ENCODE results near the gene ISX.

The ISX gene

DNA sequence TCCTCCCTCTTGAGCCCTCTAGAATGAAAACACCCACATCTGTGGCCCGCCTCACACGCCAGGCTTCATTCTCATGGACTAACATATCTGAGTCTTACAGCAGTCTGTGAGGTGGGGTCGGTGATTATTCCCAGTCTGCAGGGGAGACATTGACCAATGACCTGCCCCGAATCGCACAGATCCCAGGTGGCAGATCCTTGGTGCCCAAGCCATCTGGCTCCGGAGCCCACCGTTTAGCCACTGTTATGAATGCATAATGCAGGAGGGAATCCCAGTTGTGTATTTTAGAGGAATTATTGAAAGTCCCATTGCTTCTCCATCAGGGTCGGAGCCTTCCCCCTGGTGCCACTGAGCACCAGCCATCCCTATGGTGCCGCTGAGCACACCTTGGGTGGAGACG, 47.4 kb downstream of the ISX start:
- DNase-seq (ENCODE audit: low read depth): no peak

DNA sequence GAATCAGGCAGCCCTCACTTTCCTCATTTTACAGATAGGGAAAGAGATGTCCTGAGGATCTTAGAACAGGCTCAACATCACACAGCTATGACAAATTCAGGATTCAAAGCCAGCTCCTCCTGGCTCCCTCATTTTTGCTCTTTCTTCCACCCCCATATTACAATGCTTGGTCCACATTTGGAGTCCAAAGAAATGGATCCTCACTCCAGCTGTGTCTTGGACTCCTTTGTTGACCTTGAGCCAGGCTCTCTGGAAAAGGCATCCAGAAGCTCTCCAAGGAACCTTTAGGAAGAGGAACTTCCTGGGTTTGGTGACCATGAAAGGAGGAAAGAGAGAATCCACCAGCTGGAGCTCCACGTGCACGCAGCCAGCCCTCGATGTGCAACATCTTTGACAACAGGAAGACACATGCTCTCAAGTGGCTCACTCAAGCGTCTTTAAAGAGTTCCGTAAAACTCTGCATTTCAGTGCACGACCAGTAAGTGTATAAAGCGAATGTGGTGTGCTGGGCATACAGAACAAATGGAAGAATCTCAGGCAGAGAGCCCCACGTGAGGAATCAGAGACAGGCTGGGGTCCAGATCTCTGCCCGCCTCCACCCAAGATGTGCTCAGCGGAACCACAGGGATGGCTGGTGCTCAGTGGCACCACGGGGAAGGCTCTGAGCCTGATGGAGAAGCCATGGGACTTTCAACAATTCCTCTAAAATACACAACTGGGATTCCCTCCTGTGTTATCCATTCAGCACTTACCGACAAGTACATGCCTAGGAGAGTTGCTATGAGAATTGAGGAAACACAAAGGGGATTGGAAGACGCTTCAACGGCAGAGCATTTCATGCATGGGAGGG, 48.4 kb downstream of the ISX start:
- DNase-seq (ENCODE audit: low read depth): no peak

DNA sequence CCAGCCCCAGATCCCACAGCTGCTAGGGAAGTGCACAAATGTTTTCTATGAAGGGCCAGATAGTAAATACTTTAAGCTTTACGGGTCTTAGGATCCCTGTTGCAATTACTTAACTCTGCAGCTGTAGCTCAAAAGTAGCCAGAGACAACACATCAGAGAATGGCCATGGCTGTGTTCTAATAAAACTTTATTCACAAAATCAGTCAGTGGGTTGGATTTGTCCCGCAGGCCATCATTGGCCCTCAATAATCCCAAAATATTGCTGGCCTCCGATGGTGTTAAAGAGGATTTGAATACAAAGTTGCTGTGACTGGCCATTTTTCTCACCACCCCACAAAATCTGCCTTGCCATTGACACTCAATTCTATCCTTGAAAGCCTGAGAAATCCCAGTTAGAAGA, 49.6 kb downstream of the ISX start:
- DNase-seq (ENCODE audit: low read depth): no peak

DNA sequence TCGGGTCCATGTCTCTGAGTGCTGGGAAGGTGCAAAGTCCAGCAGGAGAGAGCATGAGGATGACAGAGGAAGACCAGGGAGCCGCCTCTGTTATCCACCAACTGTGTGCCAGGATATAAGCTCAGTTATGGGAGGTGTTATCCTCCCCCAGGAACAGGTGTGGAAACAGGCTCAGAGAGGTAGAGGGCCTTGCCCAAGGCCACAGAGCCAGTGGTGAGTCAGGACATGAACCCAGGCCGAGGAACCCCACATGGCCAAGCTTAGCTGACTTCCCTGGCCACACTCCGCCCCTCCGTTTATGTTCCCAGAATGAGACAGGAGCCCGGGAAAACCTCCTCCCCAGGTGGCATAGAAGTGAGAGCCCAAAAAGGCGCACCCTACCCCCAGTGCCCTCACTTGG, 50.3 kb downstream of the ISX start:
- no peak for DNase-seq (ENCODE audit: low read depth)

DNA sequence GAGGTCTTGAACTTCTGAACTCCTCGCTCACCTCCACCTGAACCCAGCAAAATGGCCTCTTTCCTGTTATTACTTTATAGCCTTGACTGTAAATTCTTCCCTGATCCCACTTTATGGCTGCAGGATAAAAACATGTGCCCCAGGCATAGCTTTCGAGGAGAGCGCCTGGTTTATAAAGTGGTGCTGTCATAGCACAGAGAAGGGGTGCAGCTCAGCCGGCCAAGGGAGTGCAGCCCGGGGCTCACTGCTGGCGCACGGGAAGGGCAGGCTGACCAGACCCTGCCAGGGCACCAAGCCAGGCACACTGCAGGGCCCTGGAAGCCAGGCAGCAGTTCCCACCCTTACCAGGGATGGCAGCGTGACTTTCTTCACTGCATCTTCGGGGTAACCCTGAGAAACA, 50.9 kb downstream of the ISX start:
- DNase-seq (ENCODE audit: low read depth): no peak

DNA sequence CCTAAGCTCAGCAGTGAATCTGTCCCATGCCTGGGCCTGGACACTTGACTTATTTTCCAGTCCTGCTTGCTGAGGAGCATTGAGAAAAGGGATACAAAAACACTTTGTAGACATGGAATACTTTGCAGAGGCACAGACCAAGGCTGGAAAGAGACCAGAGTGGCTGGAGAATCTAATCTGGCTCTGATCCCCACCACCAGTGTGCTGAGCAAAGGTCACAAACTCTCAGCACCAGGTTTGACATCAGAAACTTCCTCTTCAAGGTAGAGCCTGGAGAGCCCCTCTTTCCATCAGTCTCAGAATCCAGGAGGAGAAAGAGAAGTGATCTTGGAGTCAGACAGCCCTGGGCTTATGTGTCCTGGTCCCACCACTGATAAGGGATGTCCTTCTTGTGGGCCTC, 53.5 kb downstream of the ISX start:
- no peak for DNase-seq (ENCODE audit: low read depth)

DNA sequence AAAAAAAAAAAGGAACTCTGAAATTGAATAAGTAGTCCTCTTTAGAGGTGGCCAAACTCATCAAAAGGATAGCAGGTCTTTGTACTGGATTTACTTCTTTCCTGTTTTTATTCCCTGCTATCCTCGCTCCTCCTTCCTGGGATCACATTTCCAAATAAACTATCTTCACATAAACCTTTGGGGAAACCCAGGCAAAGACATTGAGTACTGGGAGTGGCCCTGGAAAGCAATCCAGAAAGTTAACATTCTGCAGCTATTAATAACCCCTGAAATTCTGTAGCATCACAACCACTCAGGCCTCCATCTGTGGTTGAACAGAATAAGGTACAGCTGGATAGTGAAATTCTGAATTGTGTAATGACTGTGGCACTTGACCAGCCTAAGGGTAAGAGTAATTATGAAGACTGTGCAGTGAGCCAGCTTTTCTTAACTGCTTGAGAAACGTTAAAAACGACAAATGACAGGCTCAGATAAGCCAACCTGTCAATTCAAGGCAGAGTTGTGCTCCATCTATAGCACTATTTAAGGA, 58.8 kb downstream of the ISX start:
- no peak for DNase-seq (ENCODE audit: low read depth)

DNA sequence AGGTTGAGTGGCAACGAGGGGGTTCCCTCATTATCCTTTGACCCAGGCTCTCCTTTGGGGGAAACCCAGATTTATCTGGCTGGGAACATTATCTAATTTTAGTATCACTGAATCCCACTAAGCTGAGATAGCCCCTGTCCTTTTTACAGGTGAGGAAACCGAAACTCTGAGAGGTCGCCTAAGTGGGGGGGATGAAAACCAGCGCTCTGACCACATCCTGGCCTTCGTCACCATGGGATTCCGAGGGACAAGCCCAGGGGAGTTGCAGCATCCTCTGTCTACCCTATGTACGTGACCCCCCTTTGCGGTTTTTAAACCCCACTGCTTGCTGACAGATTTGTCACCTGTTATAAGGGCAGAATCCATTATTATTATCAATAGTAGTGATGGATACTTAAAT, 61.0 kb downstream of the ISX start:
- DNase-seq (ENCODE audit: low read depth): no peak

DNA sequence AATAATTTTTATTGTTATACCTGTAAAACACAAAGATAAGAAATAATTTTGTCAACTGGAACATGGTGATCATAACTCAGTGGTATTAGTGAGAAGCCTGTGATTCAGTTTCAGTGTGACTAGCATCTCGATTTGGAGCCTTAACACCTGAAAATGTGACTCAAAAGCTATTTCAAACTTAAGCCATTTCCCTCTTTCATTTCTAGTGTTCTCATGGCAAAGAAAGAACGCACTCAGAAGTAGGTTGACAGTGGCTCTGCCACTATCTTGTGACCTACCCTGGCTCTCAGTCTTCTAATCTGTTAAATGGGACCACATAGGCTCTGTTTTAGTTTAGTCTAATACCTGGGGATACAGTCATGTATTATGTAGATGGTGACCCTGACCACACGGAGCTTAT, 62.7 kb downstream of the ISX start:
- no peak for DNase-seq (ENCODE audit: low read depth)

DNA sequence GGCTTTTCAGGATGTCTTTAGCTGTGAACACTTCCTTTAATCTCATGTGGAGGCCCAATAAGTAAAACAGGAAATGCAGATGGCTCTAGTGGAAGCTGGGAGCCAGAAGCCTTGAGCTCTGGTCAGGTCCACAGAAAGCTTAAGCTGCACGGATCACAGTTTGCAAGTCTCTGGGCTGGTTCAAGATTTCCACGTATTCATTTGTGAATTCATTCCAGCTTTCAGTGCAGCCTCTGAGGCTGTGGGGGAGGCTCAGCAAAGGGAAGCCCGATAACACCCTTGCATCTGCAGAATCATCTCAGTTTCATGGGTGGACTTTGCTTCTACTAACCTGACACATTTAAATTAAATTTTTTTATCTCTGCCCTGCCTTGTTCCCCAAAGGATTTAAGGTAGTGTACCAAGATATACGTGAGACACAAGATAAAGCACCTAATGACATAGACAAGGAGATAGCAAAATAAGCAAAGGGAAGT, 65.6 kb downstream of the ISX start:
- no peak for DNase-seq (ENCODE audit: low read depth)

DNA sequence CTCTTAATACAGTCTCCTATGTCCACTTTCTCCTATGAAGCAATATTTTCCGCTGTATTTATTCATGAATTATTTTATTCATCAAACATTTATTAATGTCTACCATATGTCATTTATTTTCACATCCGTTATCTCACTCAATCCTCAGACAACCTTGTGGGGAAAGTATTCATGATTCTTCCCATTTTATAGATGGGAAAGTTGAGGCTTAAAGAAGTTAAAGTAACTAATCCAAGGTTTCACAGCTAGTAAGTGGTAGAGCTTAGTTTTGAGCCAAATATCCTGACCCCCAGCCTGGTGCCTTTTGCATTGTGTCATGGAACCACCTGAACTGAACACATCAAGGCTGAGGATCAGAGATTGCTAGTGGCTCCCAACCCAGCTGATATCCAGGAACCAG, 66.6 kb downstream of the ISX start:
- DNase-seq (ENCODE audit: low read depth): no peak

DNA sequence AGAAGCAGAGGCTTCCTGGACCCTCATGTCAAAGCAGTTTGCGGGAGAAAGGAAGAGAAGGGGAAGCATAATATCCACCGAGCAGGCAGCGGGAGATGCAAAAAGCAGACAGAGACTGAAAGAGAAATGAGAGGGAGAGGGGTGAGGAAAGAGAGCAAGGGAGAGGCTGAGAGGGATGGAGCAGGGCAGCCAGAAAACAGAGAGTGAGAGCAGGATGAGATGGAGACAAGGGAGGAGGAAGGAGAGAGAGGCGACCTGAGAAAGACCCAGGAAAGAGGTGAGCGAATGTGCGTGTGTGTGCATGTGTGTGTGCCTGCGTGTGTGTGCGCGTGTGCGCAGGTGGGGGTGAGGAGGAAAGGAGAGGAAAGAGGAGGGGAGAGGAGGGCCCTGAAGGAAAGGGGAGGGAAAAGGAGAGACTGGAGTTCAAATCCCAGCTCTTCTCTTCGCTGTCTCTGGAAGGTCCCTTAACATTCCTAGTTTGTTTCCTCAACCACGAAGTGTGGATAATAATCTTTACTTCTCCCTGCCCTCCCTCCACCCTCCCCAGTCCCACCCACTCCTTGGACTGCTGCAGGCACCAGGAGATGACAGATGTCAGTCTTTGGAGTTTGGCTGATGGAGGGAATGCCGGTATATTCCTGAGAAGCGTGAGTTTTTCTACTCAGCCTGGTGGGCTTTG, 67.9 kb downstream of the ISX start:
- no peak for DNase-seq (ENCODE audit: low read depth)

DNA sequence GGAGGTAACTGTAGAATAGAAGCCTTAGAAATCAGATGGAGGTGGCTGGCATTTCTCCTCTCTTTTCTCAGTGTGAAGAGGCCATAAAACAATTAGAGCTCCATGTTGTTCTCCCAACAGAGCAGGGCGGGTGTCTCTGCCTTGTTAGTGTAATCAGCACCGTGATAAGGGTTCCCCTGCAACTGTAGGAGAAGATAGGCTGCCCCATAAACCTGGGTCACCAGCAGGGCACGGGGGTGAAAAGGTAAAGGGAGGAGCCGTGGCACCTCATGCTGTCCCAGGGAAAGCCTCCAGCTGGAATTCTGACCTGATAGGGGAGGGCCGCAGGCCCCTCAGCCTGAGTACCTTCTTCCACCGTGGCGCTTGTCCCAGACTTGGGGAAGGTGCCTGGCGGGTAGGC, 68.7 kb downstream of the ISX start:
- no peak for DNase-seq (ENCODE audit: low read depth)

DNA sequence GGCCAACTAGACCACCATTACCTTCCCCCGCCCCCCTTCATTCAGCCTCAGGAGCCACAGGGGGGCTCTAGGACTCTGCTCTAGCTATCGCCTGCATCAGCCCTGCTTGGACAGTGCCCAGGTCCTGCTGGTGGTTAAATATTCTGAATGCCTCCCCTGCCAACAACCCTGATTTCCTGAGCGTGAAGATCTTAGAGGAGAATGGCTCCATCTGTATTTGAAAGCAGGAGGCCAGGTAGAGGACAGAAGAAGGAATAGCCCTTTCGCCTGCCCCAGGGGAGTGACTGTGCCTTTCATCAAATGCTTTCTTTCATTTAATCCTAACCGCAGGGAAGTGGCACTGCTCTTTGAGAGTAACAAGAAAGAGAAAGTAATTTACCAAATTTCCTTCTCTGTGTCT, 69.2 kb downstream of the ISX start:
- DNase-seq (ENCODE audit: low read depth): no peak
